D721Med (cell line): ENCODE data around the gene C6orf89.

ENCODE experiments used
- DNase-seq: peaks from one replicate; pipeline ENCODE4 v3.0.0; 2011; ENCODE audit warnings: low spot score; ENCODE audit not compliant: insufficient read length
- FAIRE-seq: peaks from 2 replicates; lab custom pipeline; 2011; peaks lifted over from hg19 to GRCh38; lab: Jason Lieb, UNC
- CTCF ChIP-seq: IDR thresholded peaks from 2 replicates; pipeline ENCODE4 v1.5.1; 2012; ENCODE audit warnings: mild to moderate bottlenecking, control low read depth; ENCODE audit not compliant: insufficient read depth; ENCODE audit errors: missing control alignments

C6orf89 gene

GRCh38 chr6:36862164-36862847 lies 23.4 kb upstream of the C6orf89 start:
- FAIRE-seq, result no peak
- no peak for DNase-seq
- TF ChIP-seq CTCF, result no peak

GRCh38 chr6:36862848-36863382 lies 22.8 kb upstream of the C6orf89 start:
- DNase-seq (no peak), FAIRE-seq (no peak)
- no peak for TF ChIP-seq CTCF

- TF ChIP-seq CTCF, result no peak
- FAIRE-seq, result no peak
- no peak for DNase-seq
These were observed 21.8 kb upstream of the C6orf89 start for GRCh38 chr6:36863670-36864540.

- no peak for FAIRE-seq
- no peak for DNase-seq
- no peak for TF ChIP-seq CTCF
These were observed 19.9 kb upstream of the C6orf89 start for GRCh38 chr6:36865835-36866234.

DNA sequence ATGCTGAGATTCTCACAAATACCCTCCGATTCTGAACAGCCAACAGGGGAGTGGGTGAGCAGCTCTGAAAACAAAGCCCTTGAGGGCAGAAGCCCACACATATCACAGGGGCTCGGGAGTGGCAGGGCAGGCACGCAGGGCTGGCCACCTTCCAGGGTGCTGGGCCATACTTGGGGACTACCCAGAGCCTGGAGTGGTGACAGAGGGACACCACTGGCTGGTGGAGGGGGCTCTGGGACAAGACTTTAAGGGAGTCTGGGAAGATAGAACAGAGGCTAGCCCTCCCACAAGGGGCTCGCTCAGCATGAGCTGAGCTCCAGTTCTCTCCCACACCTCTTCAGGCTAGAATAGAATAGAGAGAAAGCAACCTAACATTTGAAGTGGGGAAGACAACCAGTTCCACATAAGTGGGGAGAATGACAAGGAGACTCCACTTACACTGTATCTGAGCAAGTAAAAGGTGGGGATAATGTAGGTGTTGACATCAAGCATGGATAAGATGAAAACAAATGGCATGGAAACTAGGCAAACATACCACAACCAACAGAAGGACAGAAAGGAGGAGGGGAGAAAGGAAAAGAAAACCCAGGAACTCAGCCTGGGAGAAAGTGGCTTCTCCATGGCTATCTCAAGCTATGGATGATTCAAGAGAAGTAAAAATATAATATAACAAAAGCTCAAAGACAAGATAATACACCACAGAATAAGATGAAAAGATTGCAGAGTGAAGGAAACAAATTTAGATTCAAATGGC lies 18.1 kb upstream of the C6orf89 start:
- DNase-seq (no peak), FAIRE-seq (no peak)
- no peak for TF ChIP-seq CTCF

- FAIRE-seq (no peak), DNase-seq (no peak)
- no peak for TF ChIP-seq CTCF
These were observed 14.1 kb upstream of the C6orf89 start for GRCh38 chr6:36871686-36872085.
